HCT116 (cell line): Measurements from ENCODE around the gene CACNA1C. TPM values are rescaled to one million over a fixed set of nuclear protein-coding genes. Genes with fewer than 3 reads are reported as not detected.

Experiments used
- ATAC-seq: fragments of 200-7000 bp; cut with Tn5 transposase; 2 replicates; pipeline ENCODE4 v1.9.1; 2020; ENCODE audit warnings: mild to moderate bottlenecking, moderate library complexity
- BruUV-seq: library from RNA; stranded (reverse); fragments of 400-500 nt; replicated peaks from 2 replicates; lab custom pipeline; 2021; lab: Mats Ljungman, UMichigan
- CTCF ChIA-PET: fragments of 300-600 bp; sonication (Branson Sonifier 250); formaldehyde crosslinking; loops from one replicate; lab custom pipeline; 2021; ENCODE audit warnings: antibody characterized with exemption; lab: Charles Lee
- POLR2A ChIA-PET: fragments of 300-600, 350-600 bp; sonication (Branson Sonifier 250); formaldehyde crosslinking; loops from one replicate; lab custom pipeline; 2021; ENCODE audit warnings: antibody characterized with exemption; lab: Charles Lee
- RAD21 ChIA-PET, 2 experiments: fragments of 300-600 bp; sonication (Branson Sonifier 250); formaldehyde crosslinking; loops; one replicate each; lab custom pipeline; 2023; ENCODE audit warnings: low total read pairs in 2 of 2; ENCODE audit not compliant: uncharacterized antibody in 2 of 2, unreplicated experiment in 2 of 2, low non-redundant PET in 1 of 2; lab: Charles Lee
- DNase-seq: peaks from one replicate; pipeline ENCODE4 v3.0.0-alpha.2; 2010; ENCODE audit warnings: low read depth, low spot score
- H2AFZ ChIP-seq: fragments of 200-600 bp; shearing (Covaris generic), sonication (generic); 2 replicates; pipeline ENCODE4 v1.6.1; 2017; ENCODE audit warnings: low read depth, mixed run types, mixed read lengths, antibody characterized with exemption, low read length; ENCODE audit not compliant: poor library complexity, severe bottlenecking
- H3K27ac ChIP-seq: 2 replicates; pipeline ENCODE4 v1.5.1; 2012; ENCODE audit warnings: low read depth, low read length
- H3K27me3 ChIP-seq: fragments of 200-600 bp; sonication (generic); 2 replicates; pipeline ENCODE4 v1.6.1; 2016; ENCODE audit warnings: mixed run types, low read length, mixed read lengths; ENCODE audit not compliant: insufficient read depth
- H3K36me3 ChIP-seq, 2 experiments: fragments of 200-500 bp in 1 of 2; fragments of 200-600 bp in 1 of 2; sonication (Bioruptor generic) in 1 of 2; sonication (generic) in 1 of 2; 2 replicates each; pipeline versions ENCODE4 v1.5.1 to v1.6.1; 2014 to 2016; ENCODE audit warnings: low read length in 2 of 2, inconsistent platforms in 1 of 2, mixed read lengths in 1 of 2, mixed run types in 1 of 2; ENCODE audit not compliant: insufficient read depth in 2 of 2, control insufficient read depth in 1 of 2
- H3K4me1 ChIP-seq, 2 experiments: fragments of 200-600 bp in 1 of 2; sonication (generic) in 1 of 2; 2 replicates each; pipeline versions ENCODE4 v1.5.1 to v1.6.1; 2012 to 2017; ENCODE audit warnings: low read length in 2 of 2, inconsistent platforms in 1 of 2, mild to moderate bottlenecking in 1 of 2, mixed read lengths in 1 of 2, mixed run types in 1 of 2, moderate library complexity in 1 of 2; ENCODE audit not compliant: insufficient read depth in 2 of 2, control insufficient read depth in 1 of 2
- H3K4me2 ChIP-seq: fragments of 200-600 bp; sonication (generic); 2 replicates; pipeline ENCODE4 v1.6.1; 2017; ENCODE audit warnings: mixed run types, low read length, mixed read lengths
- H3K4me3 ChIP-seq, 2 experiments: fragments of 200-600 bp in 1 of 2; sonication (generic) in 1 of 2; replicated peaks in 1 of 2; 2 replicates each; pipeline ENCODE4 v1.5.1; 2011 to 2016; ENCODE audit warnings: low read length in 2 of 2, control low read depth in 1 of 2, low read depth in 1 of 2, mild to moderate bottlenecking in 1 of 2, mixed read lengths in 1 of 2, mixed run types in 1 of 2
- H3K79me2 ChIP-seq: fragments of 200-600 bp; sonication (generic); 2 replicates; pipeline ENCODE4 v1.6.1; 2017; ENCODE audit warnings: mild to moderate bottlenecking, mixed run types, low read length, moderate library complexity, mixed read lengths; ENCODE audit not compliant: insufficient read depth
- H3K9ac ChIP-seq: fragments of 200-600 bp; sonication (generic); 2 replicates; pipeline ENCODE4 v1.6.1; 2016; ENCODE audit warnings: low read length, mixed read lengths
- H3K9me2 ChIP-seq: fragments of 200-600 bp; sonication (generic), shearing (Covaris generic); 2 replicates; pipeline ENCODE4 v1.6.1; 2017; ENCODE audit warnings: mixed run types, mild to moderate bottlenecking, moderate library complexity; ENCODE audit not compliant: insufficient read depth
- H3K9me3 ChIP-seq, 2 experiments: fragments of 200-500 bp in 1 of 2; fragments of 200-600 bp in 1 of 2; sonication (Bioruptor generic) in 1 of 2; sonication (generic) in 1 of 2; 2 replicates each; pipeline ENCODE4 v1.6.1; 2014 to 2017; ENCODE audit warnings: low read length in 2 of 2, mixed read lengths in 2 of 2, inconsistent platforms in 1 of 2, low read depth in 1 of 2, mild to moderate bottlenecking in 1 of 2, mixed run types in 1 of 2, moderate library complexity in 1 of 2; ENCODE audit not compliant: control insufficient read depth in 1 of 2, insufficient read depth in 1 of 2
- H4K20me1 ChIP-seq: fragments of 200-600 bp; sonication (generic), shearing (Covaris generic); 2 replicates; pipeline ENCODE4 v1.6.1; 2017; ENCODE audit warnings: mixed run types, mild to moderate bottlenecking, moderate library complexity; ENCODE audit not compliant: insufficient read depth
- CBX3 ChIP-seq: IDR thresholded peaks from 2 replicates; pipeline ENCODE4 v1.6.1; 2012; ENCODE audit warnings: low read depth
- CEBPB ChIP-seq: IDR thresholded peaks from 2 replicates; pipeline ENCODE4 v1.6.1; 2012; ENCODE audit warnings: low read depth
- CTCF ChIP-seq, 3 experiments: fragments of 200-600 bp in 1 of 3; sonication (generic) in 1 of 3; IDR thresholded peaks in 2 of 3; conservative IDR thresholded peaks in 1 of 3; 2 replicates each; pipeline ENCODE4 v1.5.1; 2012 to 2017; ENCODE audit warnings: low read depth in 2 of 3, low read length in 2 of 3, antibody characterized with exemption in 1 of 3, borderline replicate concordance in 1 of 3, control low read depth in 1 of 3, mild to moderate bottlenecking in 1 of 3, mixed read lengths in 1 of 3, mixed run types in 1 of 3, moderate library complexity in 1 of 3; ENCODE audit not compliant: insufficient read depth in 1 of 3
- EZH2 ChIP-seq: fragments of 200-600 bp; sonication (generic); IDR thresholded peaks from 2 replicates; pipeline ENCODE4 v1.6.1; 2017; ENCODE audit warnings: antibody characterized with exemption, mixed run types
- EZH2phosphoT487 ChIP-seq: fragments of 200-600 bp; IDR thresholded peaks from 2 replicates; pipeline ENCODE4 v1.6.1; 2018; ENCODE audit warnings: antibody characterized with exemption, borderline replicate concordance
- JUND ChIP-seq: IDR thresholded peaks from 2 replicates; pipeline ENCODE4 v1.6.1; 2012
- MAX ChIP-seq: IDR thresholded peaks from 2 replicates; pipeline ENCODE4 v1.6.1; 2012
- POLR2A ChIP-seq: IDR thresholded peaks from 2 replicates; pipeline ENCODE4 v1.7.0; 2011; ENCODE audit warnings: borderline replicate concordance; ENCODE audit not compliant: insufficient read depth, insufficient read length; ENCODE audit errors: extremely low read depth
- POLR2AphosphoS5 ChIP-seq: IDR thresholded peaks from 2 replicates; pipeline ENCODE4 v1.6.1; 2011; ENCODE audit warnings: mild to moderate bottlenecking, low read depth, low read length, moderate library complexity
- RAD21 ChIP-seq: IDR thresholded peaks from 2 replicates; pipeline ENCODE4 v1.6.1; 2012; ENCODE audit warnings: low read depth, mild to moderate bottlenecking
- REST ChIP-seq: IDR thresholded peaks from 2 replicates; pipeline ENCODE4 v1.6.1; 2012; ENCODE audit warnings: low read depth
- SP1 ChIP-seq: IDR thresholded peaks from 2 replicates; pipeline ENCODE4 v1.6.1; 2012; ENCODE audit warnings: low read depth
- ZNF274 ChIP-seq: fragments of 200-500 bp; sonication (Bioruptor generic); IDR thresholded peaks from 2 replicates; pipeline ENCODE4 v1.6.1; 2014; ENCODE audit warnings: mild to moderate bottlenecking, low read depth, low read length, inconsistent platforms
- intact Hi-C: fragments of 100-400 bp; cut with micrococcal nuclease; formaldehyde crosslinking; loops from 2 replicates; pipeline ENCODE4 v1.10.0; 2022
- total RNA-seq: library from RNA; stranded (reverse); gene quantifications from one replicate; pipeline ENCODE4 v1.2.1, GENCODE V29; 2021; ENCODE audit not compliant: unreplicated experiment

Gene CACNA1C
- total RNA-seq, 1 experiment from 2014 or later = 0.05 TPM

- H4K20me1 ChIP-seq = no peaks in the 10 kb centered on the region
- no peak overlapping the region for H3K9ac ChIP-seq
- ATAC-seq (no peak), DNase-seq (no peak)
- no peak overlapping the region for H3K27ac ChIP-seq
- H2AFZ ChIP-seq = no peak overlapping the region
- TF ChIP-seq POLR2AphosphoS5 (no peak), POLR2A (no peak), EZH2 (no peak), RAD21 (no peak), SP1 (no peak), JUND (no peak), EZH2phosphoT487 (no peak), MAX (no peak), CBX3 (no peak), CEBPB (no peak), REST (no peak), ZNF274 (no peak), CTCF (IDR thresholded peaks at IDR 0.05 in 2 of 3, conservative IDR thresholded peaks at IDR 0.05 in 1 of 3; ENCODE audit: borderline replicate concordance in 1 of 3, insufficient read depth in 1 of 3, low read depth in 2 of 3, low read length in 2 of 3) (no peak)
- CTCF ChIA-PET = no interaction called here
- POLR2A ChIA-PET = no interaction called here
- H3K9me3 ChIP-seq = no peaks in the 10 kb centered on the region
- H3K9me2 ChIP-seq = no peaks in the 10 kb centered on the region
- RAD21 ChIA-PET = no interaction called here
- H3K27me3 ChIP-seq = no peaks in the 10 kb centered on the region
- intact Hi-C loops = no loop called here
- H3K4me2 ChIP-seq = no peak overlapping the region
- H3K36me3 ChIP-seq = no peaks in the 10 kb centered on the region
- no TSS peak for BruUV-seq
- peaks cover 25 to 35% of the 10 kb centered on the region in 2 experiments for H3K4me1 ChIP-seq
- H3K4me3 ChIP-seq = no peak overlapping the region
- H3K79me2 ChIP-seq = no peaks in the 10 kb centered on the region
Measured at GRCh38 chr12:2341871-2342270, 289.1 kb downstream of the CACNA1C start.
